Epithelial cell of esophagus (primary cell): ENCODE data around the gene CLCN7.

ENCODE experiments used
- DNase-seq: peaks from one replicate; pipeline ENCODE4 v3.0.0; 2010; ENCODE audit warnings: low read depth
- H3K4me3 ChIP-seq: 2 replicates; pipeline ENCODE4 v1.5.1; 2011; ENCODE audit warnings: mild to moderate bottlenecking, low read length, control low read depth
- TF ChIP-seq, protein P1 (sequence below): IDR thresholded peaks from 2 replicates; pipeline ENCODE4 v1.5.1; 2011; ENCODE audit warnings: low read depth, mild to moderate bottlenecking, low read length, control low read depth, inconsistent platforms; ENCODE audit not compliant: insufficient read depth; ENCODE audit errors: missing control alignments

CLCN7 gene

DNA sequence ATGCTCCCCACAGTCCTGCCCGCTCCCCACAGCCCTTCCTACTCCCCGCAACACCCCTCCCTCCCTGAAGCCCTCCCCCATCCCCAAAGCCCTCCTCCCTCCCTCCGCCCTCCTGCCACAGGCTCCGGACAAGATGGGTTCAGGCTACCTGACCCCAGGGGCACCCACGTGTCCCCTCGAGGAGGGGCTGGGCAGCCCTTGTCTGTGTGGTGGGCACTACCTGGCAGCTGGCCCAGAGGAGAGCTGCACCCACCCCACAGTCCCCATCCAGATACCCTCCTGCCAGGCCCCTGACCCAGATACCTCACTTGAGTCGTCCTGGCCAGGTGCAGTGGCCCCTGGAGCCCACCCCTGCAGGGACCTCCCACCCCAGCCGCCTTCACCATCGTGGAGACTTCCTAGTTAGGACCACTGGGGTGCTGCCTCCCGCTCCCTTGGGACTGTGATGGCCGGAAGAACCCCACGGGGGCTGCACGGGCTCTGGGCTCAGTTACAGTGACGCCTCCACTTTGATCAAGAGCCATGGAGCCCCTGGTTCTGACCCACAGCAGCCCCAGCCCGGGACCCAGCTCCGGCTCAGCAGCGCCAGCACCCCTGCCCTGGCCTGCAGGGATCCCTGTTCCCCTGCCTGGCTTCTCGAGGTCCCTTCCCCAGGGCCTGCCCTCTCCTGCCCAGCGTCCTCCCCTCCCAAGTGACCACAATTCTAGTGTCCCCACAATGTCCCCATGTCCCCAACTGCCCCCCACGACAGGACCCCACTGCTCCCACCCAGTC is 43.1 kb downstream of the CLCN7 start:
- TF ChIP-seq, protein P1, sequence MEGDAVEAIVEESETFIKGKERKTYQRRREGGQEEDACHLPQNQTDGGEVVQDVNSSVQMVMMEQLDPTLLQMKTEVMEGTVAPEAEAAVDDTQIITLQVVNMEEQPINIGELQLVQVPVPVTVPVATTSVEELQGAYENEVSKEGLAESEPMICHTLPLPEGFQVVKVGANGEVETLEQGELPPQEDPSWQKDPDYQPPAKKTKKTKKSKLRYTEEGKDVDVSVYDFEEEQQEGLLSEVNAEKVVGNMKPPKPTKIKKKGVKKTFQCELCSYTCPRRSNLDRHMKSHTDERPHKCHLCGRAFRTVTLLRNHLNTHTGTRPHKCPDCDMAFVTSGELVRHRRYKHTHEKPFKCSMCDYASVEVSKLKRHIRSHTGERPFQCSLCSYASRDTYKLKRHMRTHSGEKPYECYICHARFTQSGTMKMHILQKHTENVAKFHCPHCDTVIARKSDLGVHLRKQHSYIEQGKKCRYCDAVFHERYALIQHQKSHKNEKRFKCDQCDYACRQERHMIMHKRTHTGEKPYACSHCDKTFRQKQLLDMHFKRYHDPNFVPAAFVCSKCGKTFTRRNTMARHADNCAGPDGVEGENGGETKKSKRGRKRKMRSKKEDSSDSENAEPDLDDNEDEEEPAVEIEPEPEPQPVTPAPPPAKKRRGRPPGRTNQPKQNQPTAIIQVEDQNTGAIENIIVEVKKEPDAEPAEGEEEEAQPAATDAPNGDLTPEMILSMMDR = no peak
- H3K4me3 ChIP-seq = no peak overlapping the region
- DNase-seq = no peak

- TF ChIP-seq, protein P1 = no peak
- H3K4me3 ChIP-seq = no peak within 1 kb of the TSS
- DNase-seq = no peak
Measured at GRCh38 chr16:1430759-1431496, 43.9 kb downstream of the CLCN7 start, which contains the start of gene PERCC1. Gene PERCC1 (plus strand): TSS chr16:1431078. CDS start chr16:1432594, 1,516 bp downstream.

- TF ChIP-seq, protein P1 = no peak
- no peak for DNase-seq
- no peak overlapping the region for H3K4me3 ChIP-seq
Measured at GRCh38 chr16:1430214-1430758, 44.5 kb downstream of the CLCN7 start.

DNA sequence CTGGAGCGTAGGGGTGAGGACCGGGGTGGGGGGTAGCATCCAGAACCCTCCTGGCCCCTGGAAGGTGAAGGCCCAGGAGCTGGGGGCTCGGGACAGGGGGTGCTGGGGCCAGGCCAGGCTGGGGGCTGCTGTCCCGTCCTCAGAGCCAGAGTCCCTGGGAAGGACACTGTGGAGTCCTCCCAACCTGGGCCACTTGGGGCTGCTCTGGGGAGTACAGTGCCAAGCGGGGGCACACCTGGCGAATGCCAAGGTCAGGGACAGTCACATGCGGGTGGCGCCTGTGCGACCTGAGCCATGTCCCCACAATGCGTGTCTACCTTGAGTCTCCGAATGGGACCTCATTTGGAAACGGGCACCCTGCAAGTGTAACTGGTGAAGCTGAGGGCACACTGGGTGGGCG is 45.2 kb downstream of the CLCN7 start:
- TF ChIP-seq, protein P1 = no peak
- DNase-seq = no peak
- no peak overlapping the region for H3K4me3 ChIP-seq

GRCh38 chr16:1429012-1429411 is 45.8 kb downstream of the CLCN7 start:
- TF ChIP-seq, protein P1 = no peak
- DNase-seq = no peak
- H3K4me3 ChIP-seq = no peak overlapping the region

DNA sequence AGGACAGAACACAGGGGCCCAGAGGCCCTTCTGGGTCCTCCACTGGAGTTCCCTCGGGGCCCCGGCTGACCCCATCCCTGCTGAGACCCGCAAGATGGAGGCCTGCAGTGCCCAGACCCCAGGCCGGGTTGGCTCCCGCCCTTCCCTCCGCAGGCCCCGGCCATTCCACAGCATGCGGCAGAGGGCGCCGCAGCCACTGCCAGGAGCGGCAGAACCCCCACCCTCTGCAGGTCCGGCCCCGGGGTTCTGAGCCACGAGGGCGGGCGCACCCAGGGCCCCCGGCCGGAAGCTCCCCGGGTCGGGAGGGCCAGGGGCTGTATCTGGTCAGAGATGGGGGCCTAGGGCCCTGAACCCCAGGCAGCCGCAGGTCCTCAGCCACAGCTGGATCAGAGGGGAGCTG is 46.3 kb downstream of the CLCN7 start:
- DNase-seq = no peak
- TF ChIP-seq, protein P1 = peak; percentile 22
- H3K4me3 ChIP-seq = no peak overlapping the region
